Tibial nerve (tissue), 4 donors: ENCODE measurements around the gene STK38. TPM values are rescaled to one million over a fixed set of nuclear protein-coding genes. Genes with fewer than 3 reads are reported as not detected.

ENCODE experiments used
- DNase-seq, 2 donors: peaks; one replicate each; pipeline ENCODE4 v3.0.0-alpha.2; 2019; ENCODE audit warnings: low spot score in 2 of 2
- H3K27ac ChIP-seq, 4 donors: fragments of 200-600 bp; sonication (generic) in 3 of 4; one replicate each; pipeline ENCODE4 v1.5.1; 2017 to 2019; ENCODE audit warnings: mild to moderate bottlenecking in 1 of 4
- H3K27me3 ChIP-seq, 2 donors: fragments of 200-600 bp; sonication (generic) in 1 of 2; one replicate each; pipeline versions ENCODE4 v1.5.1 to v1.6.0; 2017 to 2019
- H3K36me3 ChIP-seq, 3 donors: fragments of 200-600 bp; sonication (generic); one replicate each; pipeline ENCODE4 v1.5.1; 2018 to 2019
- H3K4me1 ChIP-seq, 4 donors: fragments of 200-600 bp; sonication (generic) in 3 of 4; one replicate each; pipeline ENCODE4 v1.5.1; 2017 to 2019
- H3K4me3 ChIP-seq, 4 donors: fragments of 200-600 bp; sonication (generic) in 3 of 4; one replicate each; pipeline ENCODE4 v1.5.1; 2017 to 2019; ENCODE audit warnings: mild to moderate bottlenecking in 1 of 4, moderate library complexity in 1 of 4
- H3K9me3 ChIP-seq, 4 donors: fragments of 200-600 bp; sonication (generic) in 3 of 4; one replicate each; pipeline ENCODE4 v1.5.1; 2017 to 2019
- EP300 ChIP-seq, 2 donors: sonication (generic); formaldehyde crosslinking; IDR thresholded peaks; one replicate each; pipeline ENCODE4 v1.6.1; 2017; ENCODE audit warnings: antibody characterized with exemption in 2 of 2, mild to moderate bottlenecking in 1 of 2
- POLR2A ChIP-seq, 2 donors: fragments of 450-650 bp; IDR thresholded peaks; one replicate each; pipeline ENCODE4 v1.6.1; 2017; ENCODE audit warnings: antibody characterized with exemption in 2 of 2, mild to moderate bottlenecking in 2 of 2, moderate library complexity in 2 of 2
- WGBS, 2 donors: methylation state at CpG; one replicate each; pipeline ENCODE4 v1.1.5; 2018; 5-methylcytosine and 5-hydroxymethylcytosine counted together
- total RNA-seq, 4 donors: library from RNA; depleted of rRNA; stranded (reverse); fragments of >200 nt; gene quantifications; one replicate each; pipeline ENCODE4 v1.1.0, GENCODE V29; 2016
- TF ChIP-seq, protein P1 (sequence below), 5 experiments: fragments of 200-600 bp in 3 of 5; fragments of 450-650 bp in 2 of 5; sonication (generic) in 3 of 5; IDR thresholded peaks; one replicate each; pipeline ENCODE4 v1.5.1; 2016 to 2019; ENCODE audit warnings: antibody characterized with exemption in 5 of 5, mild to moderate bottlenecking in 3 of 5, moderate library complexity in 2 of 5

The STK38 gene
- total RNA-seq, 4 donors from 2014 or later, result 38.1 to 61.7 (median 49.1) TPM

DNA sequence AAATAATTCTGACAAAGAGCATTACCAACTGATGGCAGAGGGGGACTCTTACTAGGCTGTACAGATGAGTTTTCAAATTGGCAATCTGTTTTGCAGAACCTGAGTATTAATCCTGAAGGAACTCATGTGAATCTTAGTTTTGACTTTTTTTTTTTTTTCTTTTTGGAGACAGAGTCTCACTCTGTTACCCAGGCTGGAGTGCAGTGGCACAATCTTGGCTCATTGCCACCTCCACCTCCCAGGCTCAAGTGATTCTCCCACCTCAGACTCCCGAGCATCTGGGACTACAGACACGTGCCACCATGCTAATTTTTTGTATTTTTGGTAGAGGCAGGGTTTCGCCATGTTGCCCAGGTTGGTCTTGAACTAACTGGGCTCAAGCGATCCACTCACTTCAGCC lies 55.2 kb downstream of the STK38 start:
- WGBS, 2 donors, result 87 to 89% methylated on average over 4 of the region's 4 CpGs
- peaks cover 0 to 81% (median 0%) of the 10 kb centered on the region in 3 donors for H3K36me3 ChIP-seq
- TF ChIP-seq, protein P1, sequence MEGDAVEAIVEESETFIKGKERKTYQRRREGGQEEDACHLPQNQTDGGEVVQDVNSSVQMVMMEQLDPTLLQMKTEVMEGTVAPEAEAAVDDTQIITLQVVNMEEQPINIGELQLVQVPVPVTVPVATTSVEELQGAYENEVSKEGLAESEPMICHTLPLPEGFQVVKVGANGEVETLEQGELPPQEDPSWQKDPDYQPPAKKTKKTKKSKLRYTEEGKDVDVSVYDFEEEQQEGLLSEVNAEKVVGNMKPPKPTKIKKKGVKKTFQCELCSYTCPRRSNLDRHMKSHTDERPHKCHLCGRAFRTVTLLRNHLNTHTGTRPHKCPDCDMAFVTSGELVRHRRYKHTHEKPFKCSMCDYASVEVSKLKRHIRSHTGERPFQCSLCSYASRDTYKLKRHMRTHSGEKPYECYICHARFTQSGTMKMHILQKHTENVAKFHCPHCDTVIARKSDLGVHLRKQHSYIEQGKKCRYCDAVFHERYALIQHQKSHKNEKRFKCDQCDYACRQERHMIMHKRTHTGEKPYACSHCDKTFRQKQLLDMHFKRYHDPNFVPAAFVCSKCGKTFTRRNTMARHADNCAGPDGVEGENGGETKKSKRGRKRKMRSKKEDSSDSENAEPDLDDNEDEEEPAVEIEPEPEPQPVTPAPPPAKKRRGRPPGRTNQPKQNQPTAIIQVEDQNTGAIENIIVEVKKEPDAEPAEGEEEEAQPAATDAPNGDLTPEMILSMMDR (IDR thresholded peaks at IDR 0.05), result no peak
- H3K9me3 ChIP-seq, result no peaks in the 10 kb centered on the region
- H3K4me1 ChIP-seq, result peaks cover 0 to 18% (median 4%) of the 10 kb centered on the region in 4 donors
- H3K4me3 ChIP-seq, result no peak overlapping the region
- no peak overlapping the region for H3K27ac ChIP-seq
- DNase-seq, result no peak
- no peaks in the 10 kb centered on the region for H3K27me3 ChIP-seq

DNA sequence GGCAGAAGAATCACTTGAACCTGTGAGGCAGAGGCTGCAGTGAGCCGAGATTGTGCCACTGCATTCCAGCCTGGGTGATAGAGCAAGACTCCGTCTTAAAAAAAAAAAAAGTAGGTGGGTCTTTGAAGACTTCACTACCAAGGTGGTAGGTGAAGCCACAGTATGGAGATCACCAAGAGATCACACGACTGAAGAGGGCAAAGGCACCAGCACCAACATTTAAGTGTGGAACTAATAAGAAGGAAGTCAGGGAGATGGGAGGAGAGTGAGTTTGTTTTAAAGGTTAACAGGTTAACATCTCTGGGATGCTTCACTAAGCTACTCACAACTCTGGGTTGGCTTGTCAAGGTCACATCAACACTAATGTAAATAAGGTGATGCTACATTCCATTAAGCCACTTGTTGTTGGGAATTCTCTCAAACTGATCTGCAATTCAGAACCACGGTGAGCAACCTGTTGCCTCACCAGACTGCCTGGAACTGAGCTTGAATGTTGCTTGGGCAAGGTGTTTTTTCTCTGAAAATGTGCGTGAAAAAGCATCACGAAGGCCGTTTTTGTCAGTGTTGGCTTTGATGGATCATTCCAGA lies 55.8 kb downstream of the STK38 start:
- WGBS, 2 donors, result 91% methylated on average over 7 of the region's 7 CpGs
- H3K4me1 ChIP-seq, result peaks cover 0 to 18% (median 4%) of the 10 kb centered on the region in 4 donors
- no peak overlapping the region for H3K4me3 ChIP-seq
- H3K9me3 ChIP-seq, result no peaks in the 10 kb centered on the region
- peaks cover 0 to 81% (median 0%) of the 10 kb centered on the region in 3 donors for H3K36me3 ChIP-seq
- H3K27ac ChIP-seq, result no peak overlapping the region
- no peaks in the 10 kb centered on the region for H3K27me3 ChIP-seq
- DNase-seq, result no peak
- TF ChIP-seq EP300 (IDR thresholded peaks at IDR 0.05), result no peak
- TF ChIP-seq, protein P1 (IDR thresholded peaks at IDR 0.05), result no peak
- TF ChIP-seq POLR2A (IDR thresholded peaks at IDR 0.05), result no peak

DNA sequence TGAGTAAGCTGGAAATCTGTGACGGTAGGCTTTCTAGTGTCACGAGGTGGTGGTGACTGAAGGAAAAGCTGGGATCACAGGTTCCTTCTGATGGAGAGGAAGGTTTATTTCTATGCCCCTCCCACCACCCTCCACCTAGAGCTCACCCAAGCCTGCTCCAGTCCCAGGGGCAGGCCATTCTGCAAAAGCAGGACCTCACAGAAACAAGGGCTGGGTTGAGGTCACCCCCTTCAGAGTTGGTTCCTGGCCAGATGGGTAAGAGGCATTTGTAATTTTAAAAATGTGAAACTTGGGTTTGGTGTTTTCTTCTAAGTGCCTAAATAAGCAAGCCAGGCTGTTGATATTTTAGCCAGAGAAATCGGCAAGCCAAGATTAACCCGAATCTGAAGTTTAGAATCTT lies 57.9 kb downstream of the STK38 start:
- no peak for TF ChIP-seq POLR2A (IDR thresholded peaks at IDR 0.05)
- TF ChIP-seq, protein P1 (IDR thresholded peaks at IDR 0.05), result no peak
- TF ChIP-seq EP300 (IDR thresholded peaks at IDR 0.05), result no peak
- H3K4me1 ChIP-seq, result peaks cover 0 to 18% (median 4%) of the 10 kb centered on the region in 4 donors
- H3K27ac ChIP-seq, result peak overlapping the region in 1 of 4 donors; percentile 57
- peaks cover 0 to 81% (median 0%) of the 10 kb centered on the region in 3 donors for H3K36me3 ChIP-seq
- H3K9me3 ChIP-seq, result no peaks in the 10 kb centered on the region
- no peaks in the 10 kb centered on the region for H3K27me3 ChIP-seq
- H3K4me3 ChIP-seq, result no peak overlapping the region
- WGBS, 2 donors, result 65 to 75% methylated on average over 4 of the region's 4 CpGs
- no peak for DNase-seq

DNA sequence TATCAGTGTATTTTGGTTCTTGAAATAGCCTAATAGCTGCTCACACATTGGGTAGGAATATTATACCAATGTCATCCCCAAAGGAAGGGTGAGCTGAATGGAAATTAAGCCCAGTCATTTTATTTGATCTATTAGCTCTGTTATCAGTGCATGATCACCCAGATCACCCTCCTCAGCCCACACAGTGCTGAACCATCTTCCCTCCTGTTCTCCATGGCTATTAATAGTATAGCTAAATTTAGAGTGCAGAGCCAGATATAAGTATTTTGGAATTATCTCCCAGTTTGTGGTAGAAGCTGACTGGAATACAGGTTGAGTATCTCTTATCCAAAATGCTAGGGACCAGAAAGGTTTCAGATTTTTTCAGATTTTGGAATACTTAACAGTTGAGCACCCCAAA lies 59.1 kb downstream of the STK38 start:
- Histone ChIP-seq H3K36me3 (peaks cover 0 to 87% (median 0%) of the 10 kb centered on the region in 3 donors), H3K9me3 (no peaks in the 10 kb centered on the region), H3K27ac (no peak overlapping the region), H3K4me1 (peaks cover 0 to 8% (median 1%) of the 10 kb centered on the region in 4 donors), H3K27me3 (no peaks in the 10 kb centered on the region), H3K4me3 (no peak overlapping the region)
- no peak for DNase-seq
- TF ChIP-seq, protein P1 (IDR thresholded peaks at IDR 0.05), result no peak
- no peak for TF ChIP-seq POLR2A (IDR thresholded peaks at IDR 0.05)
- no peak for TF ChIP-seq EP300 (IDR thresholded peaks at IDR 0.05)

DNA sequence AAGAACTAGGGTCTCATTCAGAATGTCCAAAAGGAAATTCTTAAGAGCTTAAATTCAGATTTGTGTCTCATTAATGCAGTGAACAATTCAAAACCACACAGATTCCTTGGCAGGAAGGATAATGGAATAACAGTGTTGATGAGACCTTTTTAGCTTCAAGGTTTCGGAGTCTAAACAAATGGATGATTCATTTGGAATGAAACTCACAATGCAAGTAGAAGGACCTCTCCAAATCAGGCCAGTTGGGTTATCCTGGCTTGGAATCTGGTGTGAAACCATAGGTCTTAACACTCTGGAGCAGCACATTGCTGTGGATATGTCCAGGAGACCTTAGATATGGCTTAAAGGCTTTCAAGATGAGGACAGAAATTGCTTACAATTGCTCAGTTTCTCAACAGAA lies 59.6 kb downstream of the STK38 start:
- no peak for TF ChIP-seq POLR2A (IDR thresholded peaks at IDR 0.05)
- TF ChIP-seq EP300 (IDR thresholded peaks at IDR 0.05), result no peak
- TF ChIP-seq, protein P1 (IDR thresholded peaks at IDR 0.05), result no peak
- Histone ChIP-seq H3K4me3 (no peak overlapping the region), H3K9me3 (no peaks in the 10 kb centered on the region), H3K27ac (no peak overlapping the region), H3K36me3 (peaks cover 0 to 93% (median 0%) of the 10 kb centered on the region in 3 donors), H3K27me3 (no peaks in the 10 kb centered on the region), H3K4me1 (peaks cover 0 to 4% (median 0%) of the 10 kb centered on the region in 4 donors)
- DNase-seq, result no peak
- WGBS, 2 donors, result 58 to 61% methylated on average over 1 of the region's 1 CpG
